Endodermal cell (in vitro differentiated cells): ENCODE measurements around the gene FAF1. TPM values are rescaled to one million over a fixed set of nuclear protein-coding genes. Genes with fewer than 3 reads are reported as not detected.

ENCODE experiments used
- DNase-seq: peaks from one replicate; pipeline ENCODE4 v3.0.0-alpha.2; 2017
- H3K27ac ChIP-seq: 2 replicates; pipeline ENCODE4 v1.5.1; 2013; ENCODE audit warnings: mild to moderate bottlenecking, low read depth, low read length, moderate library complexity
- H3K27me3 ChIP-seq: 2 replicates; pipeline ENCODE4 v1.6.1; 2013; ENCODE audit warnings: mild to moderate bottlenecking, low read length, moderate library complexity; ENCODE audit not compliant: insufficient read depth, control insufficient read depth, poor library complexity, severe bottlenecking
- H3K36me3 ChIP-seq: 2 replicates; pipeline ENCODE4 v1.7.0; 2013; ENCODE audit warnings: mild to moderate bottlenecking, low read length, moderate library complexity; ENCODE audit not compliant: control insufficient read depth, insufficient read depth
- H3K4me1 ChIP-seq: one replicate; pipeline ENCODE4 v1.7.0; 2013; ENCODE audit warnings: low read length; ENCODE audit not compliant: control insufficient read depth, insufficient read depth
- H3K4me3 ChIP-seq: 2 replicates; pipeline ENCODE4 v1.5.1; 2013; ENCODE audit warnings: mild to moderate bottlenecking, low read length, moderate library complexity
- H3K9ac ChIP-seq: 2 replicates; pipeline ENCODE4 v1.6.1; 2013; ENCODE audit warnings: mild to moderate bottlenecking, low read length, moderate library complexity; ENCODE audit not compliant: poor library complexity, severe bottlenecking; ENCODE audit errors: extremely low read depth
- H3K9me3 ChIP-seq: 2 replicates; pipeline ENCODE4 v1.6.1; 2013; ENCODE audit warnings: mild to moderate bottlenecking, low read length, moderate library complexity; ENCODE audit not compliant: control insufficient read depth
- H3K27ac Mint-ChIP-seq: 2 replicates; pipeline ENCODE4 v1.8.0; 2020; ENCODE audit warnings: mixed read lengths
- H3K27me3 Mint-ChIP-seq: 2 replicates; pipeline ENCODE4 v1.8.0; 2021; ENCODE audit warnings: mild to moderate bottlenecking, mixed read lengths; ENCODE audit not compliant: insufficient read depth
- H3K36me3 Mint-ChIP-seq: 2 replicates; pipeline ENCODE4 v1.8.0; 2020; ENCODE audit warnings: low read depth, mixed read lengths
- H3K4me1 Mint-ChIP-seq: 2 replicates; pipeline ENCODE4 v1.8.0; 2020; ENCODE audit warnings: mixed read lengths
- H3K4me3 Mint-ChIP-seq: 2 replicates; pipeline ENCODE4 v1.8.0; 2020; ENCODE audit warnings: mild to moderate bottlenecking, moderate library complexity, mixed read lengths
- H3K9me3 Mint-ChIP-seq: 2 replicates; pipeline ENCODE4 v1.8.0; 2020; ENCODE audit warnings: mild to moderate bottlenecking, mixed read lengths
- WGBS, 2 experiments: methylation state at CpG; one replicate each; pipeline versions ENCODE4 v1.1.5 to v1.1.7; 2013; ENCODE audit warnings: missing lambda C conversion rate in 2 of 2, mixed read lengths in 1 of 2; ENCODE audit not compliant: insufficient coverage in 1 of 2, insufficient read length in 1 of 2; 5-methylcytosine and 5-hydroxymethylcytosine counted together
- total RNA-seq, 2 donors: library from RNA; stranded (reverse); fragmentation: NEBNext Ultra II Directional in 1 of 2; extraction: Animal tissue kit (Norgen Biotek cat#: 25700) in 1 of 2; gene quantifications; 2 replicates in 1 of 2; 3 replicates in 1 of 2; pipeline ENCODE4 v1.2.1, GENCODE V29; 2021
- TF ChIP-seq, protein P1 (sequence below): fragments of 200-600 bp; sonication (generic); conservative IDR thresholded peaks from 2 replicates; pipeline ENCODE4 v1.5.0; 2021; ENCODE audit warnings: antibody characterized with exemption, mild to moderate bottlenecking

FAF1 gene
- total RNA-seq, 2 donors from 2014 or later = 76.4 to 94.4 TPM

DNA sequence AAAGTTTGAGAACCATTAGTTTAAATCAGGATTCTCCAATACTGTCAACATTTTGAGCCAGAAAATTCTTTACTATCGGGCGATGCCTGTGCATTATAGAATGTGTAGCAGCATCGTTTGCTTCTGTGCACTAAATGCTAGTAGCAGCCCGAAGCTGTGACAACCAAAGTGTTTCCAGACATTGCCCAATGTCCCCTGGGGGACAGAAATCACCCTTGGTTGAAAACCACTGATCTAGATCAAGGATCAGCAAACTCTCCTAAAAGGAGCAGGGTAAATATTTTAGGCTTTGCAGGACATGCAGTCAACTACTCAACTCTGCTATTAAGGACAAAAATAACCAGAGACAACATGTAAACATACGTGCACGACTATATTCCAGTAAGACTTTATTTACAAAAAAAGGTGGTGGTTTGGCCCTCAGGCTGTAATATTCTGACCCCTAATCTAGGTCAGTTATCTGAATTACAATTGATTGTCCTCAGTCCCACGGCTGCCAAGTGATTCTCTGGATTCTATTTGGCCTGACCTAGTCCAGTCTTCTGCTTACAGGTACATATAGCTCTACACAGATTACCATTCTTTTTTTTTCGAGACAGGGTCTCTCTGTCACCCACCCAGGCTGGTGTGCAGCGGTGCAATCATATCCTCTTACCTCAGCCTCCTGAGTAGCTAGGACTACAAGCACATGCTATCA, 10.6 kb downstream of the FAF1 start:
- no peaks in the 10 kb centered on the region for H3K27me3 ChIP-seq
- peaks cover 21% of the 10 kb centered on the region for H3K9me3 Mint-ChIP-seq
- WGBS, 2 experiments = 91 to 95% methylated on average over 7 to 9 of the region's 9 CpGs
- no peak for DNase-seq
- peaks cover 11% of the 10 kb centered on the region for H3K36me3 ChIP-seq
- H3K9me3 ChIP-seq = peaks cover 13% of the 10 kb centered on the region
- peaks cover 2% of the 10 kb centered on the region for H3K4me1 Mint-ChIP-seq
- no peak overlapping the region for H3K4me3 ChIP-seq
- H3K27me3 Mint-ChIP-seq = no peaks in the 10 kb centered on the region
- peaks cover 7% of the 10 kb centered on the region for H3K4me1 ChIP-seq
- H3K4me3 Mint-ChIP-seq = no peak overlapping the region
- no peak overlapping the region for H3K27ac Mint-ChIP-seq
- TF ChIP-seq, protein P1, sequence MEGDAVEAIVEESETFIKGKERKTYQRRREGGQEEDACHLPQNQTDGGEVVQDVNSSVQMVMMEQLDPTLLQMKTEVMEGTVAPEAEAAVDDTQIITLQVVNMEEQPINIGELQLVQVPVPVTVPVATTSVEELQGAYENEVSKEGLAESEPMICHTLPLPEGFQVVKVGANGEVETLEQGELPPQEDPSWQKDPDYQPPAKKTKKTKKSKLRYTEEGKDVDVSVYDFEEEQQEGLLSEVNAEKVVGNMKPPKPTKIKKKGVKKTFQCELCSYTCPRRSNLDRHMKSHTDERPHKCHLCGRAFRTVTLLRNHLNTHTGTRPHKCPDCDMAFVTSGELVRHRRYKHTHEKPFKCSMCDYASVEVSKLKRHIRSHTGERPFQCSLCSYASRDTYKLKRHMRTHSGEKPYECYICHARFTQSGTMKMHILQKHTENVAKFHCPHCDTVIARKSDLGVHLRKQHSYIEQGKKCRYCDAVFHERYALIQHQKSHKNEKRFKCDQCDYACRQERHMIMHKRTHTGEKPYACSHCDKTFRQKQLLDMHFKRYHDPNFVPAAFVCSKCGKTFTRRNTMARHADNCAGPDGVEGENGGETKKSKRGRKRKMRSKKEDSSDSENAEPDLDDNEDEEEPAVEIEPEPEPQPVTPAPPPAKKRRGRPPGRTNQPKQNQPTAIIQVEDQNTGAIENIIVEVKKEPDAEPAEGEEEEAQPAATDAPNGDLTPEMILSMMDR = no peak
- peaks cover 27% of the 10 kb centered on the region for H3K36me3 Mint-ChIP-seq
- no peak overlapping the region for H3K9ac ChIP-seq
- no peak overlapping the region for H3K27ac ChIP-seq

DNA sequence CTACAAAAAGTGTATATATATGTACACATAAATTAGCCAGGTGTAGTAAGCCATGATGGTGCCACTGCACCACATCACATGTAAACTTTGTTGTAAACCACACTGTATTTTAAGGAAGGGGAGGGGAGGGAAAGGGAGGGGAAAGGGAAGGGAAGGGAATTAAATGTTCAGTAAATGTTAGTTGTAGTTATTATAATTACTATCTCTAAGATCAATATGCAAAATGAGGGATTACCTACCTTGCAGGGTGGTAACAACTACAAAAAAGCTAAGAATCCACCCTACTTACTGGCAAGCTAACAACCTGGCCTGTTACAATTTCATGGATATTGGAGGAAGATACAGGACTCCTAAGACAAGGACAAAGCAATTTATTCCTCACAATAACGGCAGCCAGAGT, 17.7 kb downstream of the FAF1 start:
- Mint-ChIP-seq H3K9me3 (no peaks in the 10 kb centered on the region), H3K36me3 (peaks cover 5% of the 10 kb centered on the region), H3K27me3 (no peaks in the 10 kb centered on the region), H3K27ac (no peak overlapping the region), H3K4me3 (no peak overlapping the region), H3K4me1 (peaks cover 18% of the 10 kb centered on the region)
- no peaks in the 10 kb centered on the region for H3K27me3 ChIP-seq
- no peak overlapping the region for H3K4me3 ChIP-seq
- 96% methylated on average over 1 of the region's 1 CpG; no CpG with 5 or more reads in 1 of the 2 experiments for WGBS, 2 experiments
- TF ChIP-seq, protein P1 = no peak
- no peak for DNase-seq
- no peaks in the 10 kb centered on the region for H3K9me3 ChIP-seq
- H3K27ac ChIP-seq = no peak overlapping the region
- H3K9ac ChIP-seq = no peak overlapping the region
- H3K4me1 ChIP-seq = peaks cover 15% of the 10 kb centered on the region
- H3K36me3 ChIP-seq = no peaks in the 10 kb centered on the region

DNA sequence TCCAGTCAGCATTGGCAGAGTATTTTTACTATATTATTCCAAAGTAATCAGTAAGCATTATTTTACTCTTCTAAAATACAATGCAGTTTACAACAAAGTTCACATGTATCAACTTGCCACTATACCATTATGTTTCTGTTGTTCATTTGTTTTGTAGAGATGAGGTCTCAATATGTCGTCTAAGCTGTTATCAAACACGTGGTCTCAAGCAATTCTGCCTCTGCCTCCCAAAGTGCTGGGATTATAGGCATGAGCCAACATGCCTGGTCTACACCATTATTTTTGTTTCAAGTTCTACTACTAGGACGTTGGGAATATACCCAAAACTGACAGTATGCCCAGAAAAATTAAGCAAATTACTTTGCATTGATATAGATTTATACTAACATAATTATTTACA, 19.8 kb downstream of the FAF1 start:
- Mint-ChIP-seq H3K4me3 (no peak overlapping the region), H3K27ac (no peak overlapping the region), H3K9me3 (no peaks in the 10 kb centered on the region), H3K4me1 (peaks cover 24% of the 10 kb centered on the region), H3K36me3 (peaks cover 5% of the 10 kb centered on the region), H3K27me3 (no peaks in the 10 kb centered on the region)
- Histone ChIP-seq H3K27me3 (no peaks in the 10 kb centered on the region), H3K4me3 (no peak overlapping the region), H3K4me1 (peaks cover 11% of the 10 kb centered on the region), H3K9me3 (no peaks in the 10 kb centered on the region), H3K9ac (no peak overlapping the region), H3K27ac (no peak overlapping the region), H3K36me3 (no peaks in the 10 kb centered on the region)
- TF ChIP-seq, protein P1 = no peak
- no peak for DNase-seq
- 95% methylated on average over 3 of the region's 3 CpGs; no CpG with 5 or more reads in 1 of the 2 experiments for WGBS, 2 experiments
